ENCODE results near the gene HMOX2.

Gene HMOX2

DNA sequence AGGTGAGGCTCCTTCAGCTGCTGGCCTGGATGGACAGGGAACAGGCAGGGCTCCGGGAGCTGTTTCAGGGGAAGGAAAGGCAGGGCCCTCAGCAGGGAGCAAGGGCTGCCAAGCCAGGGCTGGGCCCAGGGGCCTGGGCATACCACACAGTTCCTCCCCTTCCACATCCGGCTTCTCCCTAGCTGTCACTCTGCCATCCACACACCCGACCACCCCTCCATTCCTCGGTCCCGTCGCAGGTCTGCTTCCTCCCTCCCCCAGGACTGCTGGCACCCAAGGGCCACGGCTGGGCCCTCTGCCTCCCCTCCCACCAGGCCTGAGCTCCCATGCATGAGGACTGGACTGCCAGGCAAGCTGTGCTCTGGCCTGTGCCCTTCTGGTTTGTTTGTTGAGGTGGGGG is 38.4 kb downstream of the HMOX2 start:
- Histone ChIP-seq H3K36me3 (ENCODE audit: low read length) (no peaks in the 10 kb centered on the region), H3K9me3 (ENCODE audit: insufficient read depth, low read length) (no peaks in the 10 kb centered on the region), H3K9me2 (replicated peaks; ENCODE audit: insufficient read depth, low read length) (no peaks in the 10 kb centered on the region), H3K9ac (ENCODE audit: low read length) (no peak overlapping the region), H3K27ac (ENCODE audit: low read depth, low read length) (no peak overlapping the region), H3K79me2 (ENCODE audit: insufficient read depth, low read length) (no peaks in the 10 kb centered on the region), H2AFZ (ENCODE audit: low read depth, low read length, severe bottlenecking) (no peak overlapping the region), H3K27me3 (ENCODE audit: low read length) (no peaks in the 10 kb centered on the region), H3F3A (ENCODE audit: insufficient read depth) (peaks cover 10% of the 10 kb centered on the region; the same call in 1 of the 2 replicates), H4K20me1 (ENCODE audit: low read depth, low read length) (no peaks in the 10 kb centered on the region), H3K4me3 (ENCODE audit: insufficient read depth, low read length, poor library complexity, severe bottlenecking) (no peak overlapping the region), H3K4me2 (ENCODE audit: low read depth, low read length, poor library complexity, severe bottlenecking) (no peak overlapping the region)
- no peak for TF ChIP-seq EZH2phosphoT487 (conservative IDR thresholded peaks at IDR 0.05; ENCODE audit: low read length)
- TF ChIP-seq, protein P1, sequence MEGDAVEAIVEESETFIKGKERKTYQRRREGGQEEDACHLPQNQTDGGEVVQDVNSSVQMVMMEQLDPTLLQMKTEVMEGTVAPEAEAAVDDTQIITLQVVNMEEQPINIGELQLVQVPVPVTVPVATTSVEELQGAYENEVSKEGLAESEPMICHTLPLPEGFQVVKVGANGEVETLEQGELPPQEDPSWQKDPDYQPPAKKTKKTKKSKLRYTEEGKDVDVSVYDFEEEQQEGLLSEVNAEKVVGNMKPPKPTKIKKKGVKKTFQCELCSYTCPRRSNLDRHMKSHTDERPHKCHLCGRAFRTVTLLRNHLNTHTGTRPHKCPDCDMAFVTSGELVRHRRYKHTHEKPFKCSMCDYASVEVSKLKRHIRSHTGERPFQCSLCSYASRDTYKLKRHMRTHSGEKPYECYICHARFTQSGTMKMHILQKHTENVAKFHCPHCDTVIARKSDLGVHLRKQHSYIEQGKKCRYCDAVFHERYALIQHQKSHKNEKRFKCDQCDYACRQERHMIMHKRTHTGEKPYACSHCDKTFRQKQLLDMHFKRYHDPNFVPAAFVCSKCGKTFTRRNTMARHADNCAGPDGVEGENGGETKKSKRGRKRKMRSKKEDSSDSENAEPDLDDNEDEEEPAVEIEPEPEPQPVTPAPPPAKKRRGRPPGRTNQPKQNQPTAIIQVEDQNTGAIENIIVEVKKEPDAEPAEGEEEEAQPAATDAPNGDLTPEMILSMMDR (IDR thresholded peaks at IDR 0.05; ENCODE audit: insufficient read depth, low read length, poor library complexity, severe bottlenecking): no peak

DNA sequence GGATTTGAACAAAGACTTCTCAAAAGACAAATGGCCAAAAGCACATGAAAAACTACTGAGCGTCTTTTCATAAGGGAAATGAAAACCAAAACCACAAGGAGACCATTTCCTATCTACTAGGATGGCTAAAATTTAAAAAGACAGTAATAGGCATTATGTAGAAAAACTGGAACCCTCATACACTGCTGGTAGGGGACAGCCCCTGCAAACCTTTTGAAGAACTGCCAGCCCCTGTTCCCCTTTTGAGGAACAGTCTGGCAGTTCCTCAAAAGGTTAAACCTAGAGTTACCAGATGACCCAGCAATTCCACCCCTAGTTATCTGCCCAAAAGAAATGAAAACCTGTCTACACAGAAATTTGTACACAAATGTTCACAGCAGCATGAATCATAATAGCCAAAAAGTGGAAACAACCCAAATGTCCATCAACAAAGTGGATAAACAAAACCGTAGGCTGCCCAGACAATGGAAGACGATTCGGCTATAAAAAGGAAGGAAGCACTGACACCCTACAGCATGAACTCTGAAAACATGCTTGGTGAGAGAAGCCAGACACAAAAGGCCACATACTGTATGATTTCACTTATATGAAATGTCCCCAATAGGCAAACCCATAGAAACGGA is 39.5 kb downstream of the HMOX2 start:
- H3F3A ChIP-seq (ENCODE audit: insufficient read depth): peaks cover 10% of the 10 kb centered on the region; the same call in 1 of the 2 replicates
- H3K9me2 ChIP-seq (replicated peaks; ENCODE audit: insufficient read depth, low read length): no peaks in the 10 kb centered on the region
- no peaks in the 10 kb centered on the region for H3K79me2 ChIP-seq (ENCODE audit: insufficient read depth, low read length)
- H3K4me2 ChIP-seq (ENCODE audit: low read depth, low read length, poor library complexity, severe bottlenecking): no peak overlapping the region
- no peak overlapping the region for H3K27ac ChIP-seq (ENCODE audit: low read depth, low read length)
- H3K9me3 ChIP-seq (ENCODE audit: insufficient read depth, low read length): no peaks in the 10 kb centered on the region
- H4K20me1 ChIP-seq (ENCODE audit: low read depth, low read length): no peaks in the 10 kb centered on the region
- no peak for TF ChIP-seq EZH2phosphoT487 (conservative IDR thresholded peaks at IDR 0.05; ENCODE audit: low read length)
- TF ChIP-seq, protein P1 (IDR thresholded peaks at IDR 0.05; ENCODE audit: insufficient read depth, low read length, poor library complexity, severe bottlenecking): no peak
- H2AFZ ChIP-seq (ENCODE audit: low read depth, low read length, severe bottlenecking): no peak overlapping the region
- H3K27me3 ChIP-seq (ENCODE audit: low read length): no peaks in the 10 kb centered on the region
- no peak overlapping the region for H3K4me3 ChIP-seq (ENCODE audit: insufficient read depth, low read length, poor library complexity, severe bottlenecking)
- H3K36me3 ChIP-seq (ENCODE audit: low read length): no peaks in the 10 kb centered on the region
- H3K9ac ChIP-seq (ENCODE audit: low read length): no peak overlapping the region

DNA sequence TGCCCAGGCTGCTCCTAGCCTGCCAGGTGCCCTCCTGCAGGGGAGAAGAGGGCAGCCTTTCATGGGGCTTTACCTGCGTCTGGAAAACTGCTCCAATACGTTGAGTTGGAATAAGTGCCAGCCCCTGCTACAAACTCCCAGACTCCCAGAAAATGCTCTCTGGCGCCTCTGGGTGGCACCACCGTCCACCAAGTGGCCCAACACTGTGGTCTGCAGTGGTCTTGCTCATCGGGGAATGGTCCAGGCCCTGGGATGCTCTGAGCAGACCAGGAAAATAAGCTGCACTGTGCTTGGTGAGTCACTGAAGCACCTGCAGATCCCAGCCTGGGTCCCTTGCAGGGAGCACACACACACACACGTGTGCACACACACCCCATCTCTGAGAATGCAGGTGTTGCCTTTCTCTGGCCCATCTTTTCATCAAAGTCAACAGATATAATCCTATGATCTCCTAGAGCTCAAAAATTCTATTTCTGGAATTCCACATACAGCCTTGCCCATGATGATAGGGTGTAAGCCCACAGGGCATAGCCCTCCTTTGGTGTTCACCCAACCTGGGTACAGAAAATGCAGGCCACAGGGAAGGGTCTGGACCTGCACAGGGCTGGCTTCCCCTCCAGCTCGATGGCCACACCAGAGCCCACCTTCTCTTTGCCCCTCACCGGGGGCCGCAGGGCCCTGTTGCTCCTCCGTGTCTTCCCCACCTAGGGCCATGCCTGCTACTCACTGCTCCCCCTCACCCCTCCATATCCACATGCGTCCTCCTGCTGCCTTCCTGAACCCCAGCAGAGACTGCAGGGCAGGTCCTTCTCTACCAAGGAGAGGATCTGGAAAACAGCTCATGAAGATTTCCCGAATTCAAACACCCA is 41.8 kb downstream of the HMOX2 start:
- H3K4me2 ChIP-seq (ENCODE audit: low read depth, low read length, poor library complexity, severe bottlenecking): no peak overlapping the region
- no peaks in the 10 kb centered on the region for H4K20me1 ChIP-seq (ENCODE audit: low read depth, low read length)
- no peak overlapping the region for H3K27ac ChIP-seq (ENCODE audit: low read depth, low read length)
- no peaks in the 10 kb centered on the region for H3K79me2 ChIP-seq (ENCODE audit: insufficient read depth, low read length)
- no peak overlapping the region for H3K4me3 ChIP-seq (ENCODE audit: insufficient read depth, low read length, poor library complexity, severe bottlenecking)
- no peak overlapping the region for H3K9ac ChIP-seq (ENCODE audit: low read length)
- TF ChIP-seq, protein P1 (IDR thresholded peaks at IDR 0.05; ENCODE audit: insufficient read depth, low read length, poor library complexity, severe bottlenecking): peak; percentile 70
- no peak for TF ChIP-seq EZH2phosphoT487 (conservative IDR thresholded peaks at IDR 0.05; ENCODE audit: low read length)
- H3F3A ChIP-seq (ENCODE audit: insufficient read depth): peaks cover 10% of the 10 kb centered on the region; the same call in 1 of the 2 replicates
- H3K36me3 ChIP-seq (ENCODE audit: low read length): no peaks in the 10 kb centered on the region
- H2AFZ ChIP-seq (ENCODE audit: low read depth, low read length, severe bottlenecking): no peak overlapping the region
- H3K9me2 ChIP-seq (replicated peaks; ENCODE audit: insufficient read depth, low read length): no peaks in the 10 kb centered on the region
- no peaks in the 10 kb centered on the region for H3K27me3 ChIP-seq (ENCODE audit: low read length)
- H3K9me3 ChIP-seq (ENCODE audit: insufficient read depth, low read length): no peaks in the 10 kb centered on the region

Data from SU-DHL-6 (cell line).